ENCODE results near the gene OTOGL.

The OTOGL gene

DNA sequence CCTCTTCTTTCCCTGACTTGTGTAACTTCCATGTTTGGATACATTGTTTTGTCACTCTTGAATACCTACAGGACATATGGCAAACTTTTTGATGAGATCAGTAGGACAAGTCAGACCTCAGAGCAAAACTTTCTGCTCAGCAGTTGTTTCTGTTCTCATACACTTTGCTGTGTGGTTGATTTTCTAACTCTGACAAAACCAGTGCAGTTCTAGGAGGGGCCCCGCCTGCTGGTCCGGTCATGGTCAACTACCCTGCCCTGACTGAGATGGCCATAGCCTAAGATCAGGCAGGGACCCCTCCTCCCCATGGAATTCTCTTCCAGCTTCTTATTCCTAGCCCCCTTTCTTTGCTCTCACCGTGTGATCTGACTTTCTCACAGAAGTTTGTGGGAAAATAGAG, 92.8 kb downstream of the OTOGL start:
- Histone ChIP-seq H3K9me3 (ENCODE audit: low read length) (no peaks in the 10 kb centered on the region), H3F3A (ENCODE audit: insufficient read depth, low read length) (no peaks in the 10 kb centered on the region), H3K79me2 (ENCODE audit: insufficient read depth, low read length) (no peaks in the 10 kb centered on the region), H3K4me3 (ENCODE audit: low read depth, low read length, poor library complexity, severe bottlenecking) (no peak overlapping the region), H3K9ac (ENCODE audit: low read length) (no peak overlapping the region), H3K9me2 (ENCODE audit: low read depth, low read length) (no peaks in the 10 kb centered on the region), H3K4me1 (ENCODE audit: insufficient read depth, low read length, severe bottlenecking) (no peaks in the 10 kb centered on the region), H3K4me2 (ENCODE audit: low read length) (no peak overlapping the region), H2AFZ (ENCODE audit: low read length) (no peak overlapping the region), H4K20me1 (ENCODE audit: insufficient read depth, low read length) (no peaks in the 10 kb centered on the region), H3K27ac (ENCODE audit: low read depth, low read length, poor library complexity, severe bottlenecking) (no peak overlapping the region), H3K36me3 (ENCODE audit: insufficient read depth, low read length) (no peaks in the 10 kb centered on the region), H3K27me3 (ENCODE audit: insufficient read depth, low read length) (no peaks in the 10 kb centered on the region)
- TF ChIP-seq, protein P1, sequence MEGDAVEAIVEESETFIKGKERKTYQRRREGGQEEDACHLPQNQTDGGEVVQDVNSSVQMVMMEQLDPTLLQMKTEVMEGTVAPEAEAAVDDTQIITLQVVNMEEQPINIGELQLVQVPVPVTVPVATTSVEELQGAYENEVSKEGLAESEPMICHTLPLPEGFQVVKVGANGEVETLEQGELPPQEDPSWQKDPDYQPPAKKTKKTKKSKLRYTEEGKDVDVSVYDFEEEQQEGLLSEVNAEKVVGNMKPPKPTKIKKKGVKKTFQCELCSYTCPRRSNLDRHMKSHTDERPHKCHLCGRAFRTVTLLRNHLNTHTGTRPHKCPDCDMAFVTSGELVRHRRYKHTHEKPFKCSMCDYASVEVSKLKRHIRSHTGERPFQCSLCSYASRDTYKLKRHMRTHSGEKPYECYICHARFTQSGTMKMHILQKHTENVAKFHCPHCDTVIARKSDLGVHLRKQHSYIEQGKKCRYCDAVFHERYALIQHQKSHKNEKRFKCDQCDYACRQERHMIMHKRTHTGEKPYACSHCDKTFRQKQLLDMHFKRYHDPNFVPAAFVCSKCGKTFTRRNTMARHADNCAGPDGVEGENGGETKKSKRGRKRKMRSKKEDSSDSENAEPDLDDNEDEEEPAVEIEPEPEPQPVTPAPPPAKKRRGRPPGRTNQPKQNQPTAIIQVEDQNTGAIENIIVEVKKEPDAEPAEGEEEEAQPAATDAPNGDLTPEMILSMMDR (IDR thresholded peaks at IDR 0.05; ENCODE audit: low read length) = no peak
- no peak for TF ChIP-seq EZH2 (IDR thresholded peaks at IDR 0.05; ENCODE audit: borderline replicate concordance, low read length)

DNA sequence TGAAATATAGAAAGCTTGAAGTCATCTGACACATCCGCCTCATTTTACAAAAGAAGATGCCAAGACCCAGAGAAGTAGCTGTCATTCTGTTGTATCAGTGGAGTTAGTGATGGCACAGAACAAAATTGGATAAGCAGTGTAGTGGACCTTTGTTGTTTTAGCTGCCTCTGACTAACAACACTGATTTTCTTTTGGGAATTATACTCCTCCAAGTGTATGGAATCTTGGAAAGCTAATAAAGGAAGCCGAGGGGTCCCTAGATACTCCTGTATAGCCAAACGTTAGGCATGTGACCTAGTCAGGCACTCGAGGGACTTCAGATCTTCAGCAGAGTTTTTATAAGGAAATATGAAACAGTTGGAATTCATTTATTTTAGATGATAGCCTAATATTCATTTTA, 94.5 kb downstream of the OTOGL start:
- H3K4me2 ChIP-seq (ENCODE audit: low read length) = no peak overlapping the region
- no peak overlapping the region for H3K27ac ChIP-seq (ENCODE audit: low read depth, low read length, poor library complexity, severe bottlenecking)
- no peaks in the 10 kb centered on the region for H3K36me3 ChIP-seq (ENCODE audit: insufficient read depth, low read length)
- no peaks in the 10 kb centered on the region for H3K4me1 ChIP-seq (ENCODE audit: insufficient read depth, low read length, severe bottlenecking)
- H3K79me2 ChIP-seq (ENCODE audit: insufficient read depth, low read length) = no peaks in the 10 kb centered on the region
- H3K9ac ChIP-seq (ENCODE audit: low read length) = no peak overlapping the region
- no peaks in the 10 kb centered on the region for H4K20me1 ChIP-seq (ENCODE audit: insufficient read depth, low read length)
- no peak for TF ChIP-seq EZH2 (IDR thresholded peaks at IDR 0.05; ENCODE audit: borderline replicate concordance, low read length)
- H3K9me2 ChIP-seq (ENCODE audit: low read depth, low read length) = no peaks in the 10 kb centered on the region
- no peaks in the 10 kb centered on the region for H3F3A ChIP-seq (ENCODE audit: insufficient read depth, low read length)
- no peak overlapping the region for H3K4me3 ChIP-seq (ENCODE audit: low read depth, low read length, poor library complexity, severe bottlenecking)
- H3K9me3 ChIP-seq (ENCODE audit: low read length) = no peaks in the 10 kb centered on the region
- H2AFZ ChIP-seq (ENCODE audit: low read length) = no peak overlapping the region
- no peaks in the 10 kb centered on the region for H3K27me3 ChIP-seq (ENCODE audit: insufficient read depth, low read length)

DNA sequence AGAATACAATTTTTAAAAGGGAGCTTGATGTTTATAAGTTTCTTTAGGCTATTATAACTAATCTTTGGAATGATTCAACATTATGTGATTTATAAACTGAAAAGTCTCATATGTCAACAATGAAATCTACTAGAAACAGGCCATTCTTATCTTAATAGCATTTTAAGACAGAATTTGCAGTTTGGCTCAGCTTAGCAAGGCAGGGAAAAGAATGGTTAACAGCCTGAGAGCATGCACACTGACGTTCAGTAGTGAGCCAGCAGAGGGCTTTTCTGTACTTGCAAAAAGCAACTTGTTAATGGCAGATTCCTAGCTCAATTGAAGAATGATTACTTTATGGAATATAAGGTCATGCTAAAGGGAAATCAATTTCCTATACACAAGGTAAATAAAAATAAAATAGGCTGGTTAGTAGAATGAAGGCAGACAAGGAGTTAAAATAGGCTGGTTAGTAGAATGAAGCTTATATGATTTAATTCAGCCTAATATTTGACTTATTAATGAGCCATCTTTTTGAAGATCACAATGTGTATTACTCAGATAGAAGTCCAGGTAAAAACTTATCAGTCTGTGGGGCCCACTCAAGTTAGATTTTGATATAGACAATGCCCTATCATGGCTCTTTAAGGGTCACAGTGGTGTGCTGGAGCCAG, 95.9 kb downstream of the OTOGL start:
- no peaks in the 10 kb centered on the region for H4K20me1 ChIP-seq (ENCODE audit: insufficient read depth, low read length)

More for the DNA sequence above, 95.9 kb downstream of the OTOGL start:
- H3K4me1 ChIP-seq (ENCODE audit: insufficient read depth, low read length, severe bottlenecking) = no peaks in the 10 kb centered on the region
- H2AFZ ChIP-seq (ENCODE audit: low read length) = no peak overlapping the region
- H3K4me2 ChIP-seq (ENCODE audit: low read length) = no peak overlapping the region
- no peaks in the 10 kb centered on the region for H3K27me3 ChIP-seq (ENCODE audit: insufficient read depth, low read length)
- H3K9me3 ChIP-seq (ENCODE audit: low read length) = no peaks in the 10 kb centered on the region
- no peaks in the 10 kb centered on the region for H3K9me2 ChIP-seq (ENCODE audit: low read depth, low read length)
- no peaks in the 10 kb centered on the region for H3K79me2 ChIP-seq (ENCODE audit: insufficient read depth, low read length)
- H3K9ac ChIP-seq (ENCODE audit: low read length) = no peak overlapping the region
- TF ChIP-seq EZH2 (IDR thresholded peaks at IDR 0.05; ENCODE audit: borderline replicate concordance, low read length) = no peak
- TF ChIP-seq, protein P1 (IDR thresholded peaks at IDR 0.05; ENCODE audit: low read length) = no peak; the same call in 1 of the 2 replicates
- H3K27ac ChIP-seq (ENCODE audit: low read depth, low read length, poor library complexity, severe bottlenecking) = no peak overlapping the region
- no peak overlapping the region for H3K4me3 ChIP-seq (ENCODE audit: low read depth, low read length, poor library complexity, severe bottlenecking)
- H3F3A ChIP-seq (ENCODE audit: insufficient read depth, low read length) = no peaks in the 10 kb centered on the region
- no peaks in the 10 kb centered on the region for H3K36me3 ChIP-seq (ENCODE audit: insufficient read depth, low read length)
